ENCODE results near the gene SLC35F1. TPM values are rescaled to one million over a fixed set of nuclear protein-coding genes. Genes with fewer than 3 reads are reported as not detected.

The SLC35F1 gene
- total and polyA plus RNA-seq, 4 donors, result 0.01 to 0.09 (median 0.08) TPM; not detected in 1

DNA sequence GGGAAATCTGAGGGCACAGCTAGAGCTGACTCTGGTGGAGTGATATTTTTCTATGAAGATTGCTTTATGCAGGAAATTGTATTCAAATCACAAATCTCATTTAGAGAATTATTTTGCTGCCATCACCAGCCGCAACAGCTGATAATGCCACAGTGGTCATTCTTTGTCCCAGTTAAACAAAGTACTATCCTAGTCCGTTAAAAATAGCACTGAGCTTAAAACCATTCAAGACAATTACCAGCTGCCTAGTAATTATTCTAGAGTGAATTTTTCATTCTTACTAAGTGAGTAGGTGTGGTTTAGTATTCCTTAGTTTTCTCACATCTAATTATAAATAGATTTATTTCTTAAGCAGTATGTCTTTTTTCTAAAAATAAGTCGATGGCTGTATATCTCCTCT is 190.5 kb downstream of the SLC35F1 start:
- no peak for TF ChIP-seq YY1 (IDR thresholded peaks at IDR 0.05)
- Histone ChIP-seq H3K9ac (ENCODE audit: low read depth in 1 of 2, low read length in 2 of 2) (no peak overlapping the region), H3K9me3 (ENCODE audit: control insufficient read depth in 4 of 4, low read length in 3 of 4) (peaks cover 0 to 5% (median under 1%) of the 10 kb centered on the region in 4 donors), H3K36me3 (ENCODE audit: control insufficient read depth in 4 of 4, insufficient read depth in 3 of 4, low read depth in 1 of 4, low read length in 3 of 4) (no peaks in the 10 kb centered on the region), H3K4me1 (ENCODE audit: control insufficient read depth in 4 of 4, insufficient read depth in 4 of 4, low read length in 3 of 4) (no peaks in the 10 kb centered on the region), H3K27ac (ENCODE audit: low read depth in 1 of 2, low read length in 2 of 2) (no peak overlapping the region), H3K27me3 (ENCODE audit: control insufficient read depth in 4 of 4, insufficient read depth in 4 of 4, low read length in 3 of 4) (no peaks in the 10 kb centered on the region), H3K4me3 (ENCODE audit: low read depth in 1 of 3, low read length in 3 of 3) (no peak overlapping the region)
- 68% methylated on average over 3 of the region's 3 CpGs for WGBS
- DNase-seq (ENCODE audit: low spot score), result no peak

DNA sequence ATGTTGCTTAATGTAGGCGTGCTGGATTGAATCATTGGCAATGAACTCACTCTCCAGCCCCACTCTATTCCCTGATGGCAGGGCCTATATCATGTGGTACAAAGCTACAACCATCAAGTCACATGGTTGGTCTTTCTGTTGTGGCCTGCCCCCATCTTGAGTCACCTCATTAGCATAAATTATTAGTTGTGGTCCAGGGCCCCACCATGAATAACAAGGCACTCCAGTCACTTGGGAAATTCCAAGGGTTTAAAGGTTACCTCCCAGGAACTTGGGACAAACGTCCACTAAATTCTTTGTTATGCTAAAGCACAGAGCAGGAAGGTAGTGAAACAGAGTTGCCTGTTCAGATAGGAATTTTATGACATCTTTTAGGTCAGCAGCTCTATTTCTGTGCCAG is 193.7 kb downstream of the SLC35F1 start:
- H3K9me3 ChIP-seq (ENCODE audit: control insufficient read depth in 4 of 4, low read length in 3 of 4), result peaks cover 0 to 5% (median under 1%) of the 10 kb centered on the region in 4 donors
- no peaks in the 10 kb centered on the region for H3K36me3 ChIP-seq (ENCODE audit: control insufficient read depth in 4 of 4, insufficient read depth in 3 of 4, low read depth in 1 of 4, low read length in 3 of 4)
- TF ChIP-seq, protein P1, sequence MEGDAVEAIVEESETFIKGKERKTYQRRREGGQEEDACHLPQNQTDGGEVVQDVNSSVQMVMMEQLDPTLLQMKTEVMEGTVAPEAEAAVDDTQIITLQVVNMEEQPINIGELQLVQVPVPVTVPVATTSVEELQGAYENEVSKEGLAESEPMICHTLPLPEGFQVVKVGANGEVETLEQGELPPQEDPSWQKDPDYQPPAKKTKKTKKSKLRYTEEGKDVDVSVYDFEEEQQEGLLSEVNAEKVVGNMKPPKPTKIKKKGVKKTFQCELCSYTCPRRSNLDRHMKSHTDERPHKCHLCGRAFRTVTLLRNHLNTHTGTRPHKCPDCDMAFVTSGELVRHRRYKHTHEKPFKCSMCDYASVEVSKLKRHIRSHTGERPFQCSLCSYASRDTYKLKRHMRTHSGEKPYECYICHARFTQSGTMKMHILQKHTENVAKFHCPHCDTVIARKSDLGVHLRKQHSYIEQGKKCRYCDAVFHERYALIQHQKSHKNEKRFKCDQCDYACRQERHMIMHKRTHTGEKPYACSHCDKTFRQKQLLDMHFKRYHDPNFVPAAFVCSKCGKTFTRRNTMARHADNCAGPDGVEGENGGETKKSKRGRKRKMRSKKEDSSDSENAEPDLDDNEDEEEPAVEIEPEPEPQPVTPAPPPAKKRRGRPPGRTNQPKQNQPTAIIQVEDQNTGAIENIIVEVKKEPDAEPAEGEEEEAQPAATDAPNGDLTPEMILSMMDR (IDR thresholded peaks at IDR 0.05; ENCODE audit: low read depth, low read length, missing input control), result no peak
- TF ChIP-seq SP1 (IDR thresholded peaks at IDR 0.05), result no peak
- TF ChIP-seq TAF1 (conservative IDR thresholded peaks at IDR 0.05), result no peak
- no peak for TF ChIP-seq EGR1 (IDR thresholded peaks at IDR 0.05; ENCODE audit: low read depth in 2 of 2)
- TF ChIP-seq HNF4A (conservative IDR thresholded peaks at IDR 0.05), result no peak
- TF ChIP-seq JUND (IDR thresholded peaks at IDR 0.05), result no peak
- TF ChIP-seq GABPA (IDR thresholded peaks at IDR 0.05 in 1 of 2, conservative IDR thresholded peaks at IDR 0.05 in 1 of 2), result no peak
- TF ChIP-seq, protein P2, sequence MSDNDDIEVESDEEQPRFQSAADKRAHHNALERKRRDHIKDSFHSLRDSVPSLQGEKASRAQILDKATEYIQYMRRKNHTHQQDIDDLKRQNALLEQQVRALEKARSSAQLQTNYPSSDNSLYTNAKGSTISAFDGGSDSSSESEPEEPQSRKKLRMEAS (IDR thresholded peaks at IDR 0.05), result no peak
- TF ChIP-seq HNF4G (IDR thresholded peaks at IDR 0.05), result no peak
- no peak for TF ChIP-seq FOXA1 (IDR thresholded peaks at IDR 0.05)
- TF ChIP-seq, protein P3, sequence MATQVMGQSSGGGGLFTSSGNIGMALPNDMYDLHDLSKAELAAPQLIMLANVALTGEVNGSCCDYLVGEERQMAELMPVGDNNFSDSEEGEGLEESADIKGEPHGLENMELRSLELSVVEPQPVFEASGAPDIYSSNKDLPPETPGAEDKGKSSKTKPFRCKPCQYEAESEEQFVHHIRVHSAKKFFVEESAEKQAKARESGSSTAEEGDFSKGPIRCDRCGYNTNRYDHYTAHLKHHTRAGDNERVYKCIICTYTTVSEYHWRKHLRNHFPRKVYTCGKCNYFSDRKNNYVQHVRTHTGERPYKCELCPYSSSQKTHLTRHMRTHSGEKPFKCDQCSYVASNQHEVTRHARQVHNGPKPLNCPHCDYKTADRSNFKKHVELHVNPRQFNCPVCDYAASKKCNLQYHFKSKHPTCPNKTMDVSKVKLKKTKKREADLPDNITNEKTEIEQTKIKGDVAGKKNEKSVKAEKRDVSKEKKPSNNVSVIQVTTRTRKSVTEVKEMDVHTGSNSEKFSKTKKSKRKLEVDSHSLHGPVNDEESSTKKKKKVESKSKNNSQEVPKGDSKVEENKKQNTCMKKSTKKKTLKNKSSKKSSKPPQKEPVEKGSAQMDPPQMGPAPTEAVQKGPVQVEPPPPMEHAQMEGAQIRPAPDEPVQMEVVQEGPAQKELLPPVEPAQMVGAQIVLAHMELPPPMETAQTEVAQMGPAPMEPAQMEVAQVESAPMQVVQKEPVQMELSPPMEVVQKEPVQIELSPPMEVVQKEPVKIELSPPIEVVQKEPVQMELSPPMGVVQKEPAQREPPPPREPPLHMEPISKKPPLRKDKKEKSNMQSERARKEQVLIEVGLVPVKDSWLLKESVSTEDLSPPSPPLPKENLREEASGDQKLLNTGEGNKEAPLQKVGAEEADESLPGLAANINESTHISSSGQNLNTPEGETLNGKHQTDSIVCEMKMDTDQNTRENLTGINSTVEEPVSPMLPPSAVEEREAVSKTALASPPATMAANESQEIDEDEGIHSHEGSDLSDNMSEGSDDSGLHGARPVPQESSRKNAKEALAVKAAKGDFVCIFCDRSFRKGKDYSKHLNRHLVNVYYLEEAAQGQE (IDR thresholded peaks at IDR 0.05), result no peak
- TF ChIP-seq, protein P4, sequence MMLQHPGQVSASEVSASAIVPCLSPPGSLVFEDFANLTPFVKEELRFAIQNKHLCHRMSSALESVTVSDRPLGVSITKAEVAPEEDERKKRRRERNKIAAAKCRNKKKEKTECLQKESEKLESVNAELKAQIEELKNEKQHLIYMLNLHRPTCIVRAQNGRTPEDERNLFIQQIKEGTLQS (IDR thresholded peaks at IDR 0.05), result no peak
- TF ChIP-seq, protein P5, sequence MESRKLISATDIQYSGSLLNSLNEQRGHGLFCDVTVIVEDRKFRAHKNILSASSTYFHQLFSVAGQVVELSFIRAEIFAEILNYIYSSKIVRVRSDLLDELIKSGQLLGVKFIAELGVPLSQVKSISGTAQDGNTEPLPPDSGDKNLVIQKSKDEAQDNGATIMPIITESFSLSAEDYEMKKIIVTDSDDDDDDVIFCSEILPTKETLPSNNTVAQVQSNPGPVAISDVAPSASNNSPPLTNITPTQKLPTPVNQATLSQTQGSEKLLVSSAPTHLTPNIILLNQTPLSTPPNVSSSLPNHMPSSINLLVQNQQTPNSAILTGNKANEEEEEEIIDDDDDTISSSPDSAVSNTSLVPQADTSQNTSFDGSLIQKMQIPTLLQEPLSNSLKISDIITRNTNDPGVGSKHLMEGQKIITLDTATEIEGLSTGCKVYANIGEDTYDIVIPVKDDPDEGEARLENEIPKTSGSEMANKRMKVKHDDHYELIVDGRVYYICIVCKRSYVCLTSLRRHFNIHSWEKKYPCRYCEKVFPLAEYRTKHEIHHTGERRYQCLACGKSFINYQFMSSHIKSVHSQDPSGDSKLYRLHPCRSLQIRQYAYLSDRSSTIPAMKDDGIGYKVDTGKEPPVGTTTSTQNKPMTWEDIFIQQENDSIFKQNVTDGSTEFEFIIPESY (IDR thresholded peaks at IDR 0.05), result no peak
- no peak for TF ChIP-seq FOXA2 (IDR thresholded peaks at IDR 0.05)
- TF ChIP-seq YY1 (IDR thresholded peaks at IDR 0.05), result no peak
- TF ChIP-seq NR2F2 (IDR thresholded peaks at IDR 0.05), result no peak
- TF ChIP-seq RXRA (IDR thresholded peaks at IDR 0.05), result no peak
- H3K27ac ChIP-seq (ENCODE audit: low read depth in 1 of 2, low read length in 2 of 2), result no peak overlapping the region
- H3K9ac ChIP-seq (ENCODE audit: low read depth in 1 of 2, low read length in 2 of 2), result no peak overlapping the region
- no peaks in the 10 kb centered on the region for H3K27me3 ChIP-seq (ENCODE audit: control insufficient read depth in 4 of 4, insufficient read depth in 4 of 4, low read length in 3 of 4)
- no peak for DNase-seq (ENCODE audit: low spot score)
- WGBS, result 47% methylated on average over 2 of the region's 2 CpGs
- no peak overlapping the region for H3K4me3 ChIP-seq (ENCODE audit: low read depth in 1 of 3, low read length in 3 of 3)
- H3K4me1 ChIP-seq (ENCODE audit: control insufficient read depth in 4 of 4, insufficient read depth in 4 of 4, low read length in 3 of 4), result no peaks in the 10 kb centered on the region

All from liver (tissue), 9 donors.